Upper lobe of right lung (tissue), 1 donor: ENCODE measurements around the gene ARID1B. TPM values are rescaled to one million over a fixed set of nuclear protein-coding genes. Genes with fewer than 3 reads are reported as not detected.

Experiments
- ATAC-seq: fragments of 200-7000 bp; cut with Tn5 transposase; one replicate; pipeline ENCODE4 v1.9.1; 2020; ENCODE audit warnings: mild to moderate bottlenecking, moderate library complexity
- DNase-seq: peaks from one replicate; pipeline ENCODE4 v3.0.0-alpha.2; 2020
- H3K27ac ChIP-seq: fragments of 200-600 bp; one replicate; pipeline ENCODE4 v1.8.0; 2022
- H3K27me3 ChIP-seq: fragments of 200-600 bp; one replicate; pipeline ENCODE4 v1.8.0; 2022; ENCODE audit warnings: mild to moderate bottlenecking
- H3K36me3 ChIP-seq: fragments of 200-600 bp; one replicate; pipeline ENCODE4 v1.8.0; 2022
- H3K4me1 ChIP-seq: fragments of 200-600 bp; one replicate; pipeline ENCODE4 v1.8.0; 2022
- H3K4me3 ChIP-seq: fragments of 200-600 bp; one replicate; pipeline ENCODE4 v1.8.0; 2022; ENCODE audit warnings: mild to moderate bottlenecking
- H3K9me3 ChIP-seq: fragments of 200-600 bp; one replicate; pipeline ENCODE4 v1.8.0; 2022
- CTCF ChIP-seq: fragments of 200-600 bp; IDR thresholded peaks from one replicate; pipeline ENCODE4 v1.8.0; 2022; ENCODE audit warnings: antibody characterized with exemption
- intact Hi-C: fragments of 100-400 bp; cut with DNase I; formaldehyde crosslinking; loops from one replicate; pipeline ENCODE4 v1.11.0; 2022
- total RNA-seq: library from RNA; stranded (reverse); fragmentation: NEBNext Ultra II Directional; extraction: Animal tissue kit (Norgen Biotek cat#: 25700); gene quantifications from one replicate; pipeline ENCODE4 v1.2.1, GENCODE V29; 2021
- donor health status: DM: no; HTN: yes; CAD: no; lungs with severe emphysema.

The ARID1B gene
- total RNA-seq, 1 donor from 2014 or later = 80.4 TPM

DNA sequence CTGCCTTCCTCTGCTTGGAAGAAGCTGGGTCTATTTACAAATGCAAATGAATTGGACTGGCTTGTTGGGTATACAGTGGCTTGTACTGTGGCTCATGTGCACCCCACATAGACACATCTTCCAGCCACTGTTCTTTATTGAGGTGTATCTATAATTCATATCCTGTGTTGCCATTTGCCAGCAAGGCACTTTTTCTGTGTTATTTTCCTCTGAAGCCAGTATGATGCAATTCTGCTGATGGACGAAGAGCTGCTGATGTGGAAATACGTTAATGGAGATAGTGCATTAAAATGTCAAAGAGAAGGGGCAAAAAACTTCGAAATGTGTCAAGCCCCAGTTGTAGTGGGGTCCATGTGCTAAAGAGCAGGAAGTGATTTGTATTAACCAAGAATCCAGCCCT, 378.6 kb downstream of the ARID1B start:
- no peak for TF ChIP-seq CTCF
- H3K36me3 ChIP-seq = peaks cover 7% of the 10 kb centered on the region
- H3K4me3 ChIP-seq = no peak overlapping the region
- H3K4me1 ChIP-seq = peaks cover 4% of the 10 kb centered on the region
- no peak for DNase-seq
- intact Hi-C loops = no loop called here
- H3K27ac ChIP-seq = no peak overlapping the region
- no peak for ATAC-seq
- H3K27me3 ChIP-seq = no peaks in the 10 kb centered on the region
- no peaks in the 10 kb centered on the region for H3K9me3 ChIP-seq

DNA sequence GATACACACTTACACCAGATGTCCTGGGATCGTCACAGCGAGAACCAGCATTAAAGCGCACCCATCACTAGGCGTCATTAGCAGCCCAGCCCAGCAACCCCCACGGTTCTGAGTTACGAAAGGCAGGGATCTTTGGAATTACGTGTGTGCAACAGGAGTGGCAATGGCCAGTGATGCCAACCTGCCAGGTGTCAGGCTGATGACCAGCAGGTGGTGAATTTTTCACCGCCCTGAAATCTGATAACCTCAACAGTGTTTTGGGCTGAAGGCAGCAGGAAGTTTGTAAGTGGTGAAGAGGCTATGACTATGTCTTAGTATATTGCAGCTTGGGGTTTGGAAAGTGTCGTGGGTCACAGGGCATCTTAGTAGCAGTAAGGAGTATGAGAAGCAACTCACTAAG, 380.1 kb downstream of the ARID1B start:
- H3K4me3 ChIP-seq = no peak overlapping the region
- no peak overlapping the region for H3K27ac ChIP-seq
- no peak for TF ChIP-seq CTCF
- no peaks in the 10 kb centered on the region for H3K36me3 ChIP-seq
- H3K9me3 ChIP-seq = no peaks in the 10 kb centered on the region
- intact Hi-C loops = no loop called here
- DNase-seq = no peak
- no peaks in the 10 kb centered on the region for H3K27me3 ChIP-seq
- ATAC-seq = no peak
- peaks cover 4% of the 10 kb centered on the region for H3K4me1 ChIP-seq

GRCh38 chr6:157158456-157158855, 381.3 kb downstream of the ARID1B start:
- Histone ChIP-seq H3K27me3 (no peaks in the 10 kb centered on the region), H3K36me3 (no peaks in the 10 kb centered on the region), H3K27ac (no peak overlapping the region), H3K4me1 (peaks cover 4% of the 10 kb centered on the region), H3K9me3 (no peaks in the 10 kb centered on the region), H3K4me3 (no peak overlapping the region)
- TF ChIP-seq CTCF = no peak
- no peak for DNase-seq
- intact Hi-C loops = no loop called here
- no peak for ATAC-seq

GRCh38 chr6:157158897-157159296, 381.7 kb downstream of the ARID1B start:
- intact Hi-C loops = no loop called here
- no peak for DNase-seq
- no peak for ATAC-seq
- Histone ChIP-seq H3K9me3 (no peaks in the 10 kb centered on the region), H3K27me3 (no peaks in the 10 kb centered on the region), H3K4me3 (no peak overlapping the region), H3K4me1 (peaks cover 4% of the 10 kb centered on the region), H3K36me3 (no peaks in the 10 kb centered on the region), H3K27ac (no peak overlapping the region)
- TF ChIP-seq CTCF = no peak

GRCh38 chr6:157159348-157159747, 382.2 kb downstream of the ARID1B start:
- Histone ChIP-seq H3K4me3 (no peak overlapping the region), H3K27me3 (no peaks in the 10 kb centered on the region), H3K36me3 (no peaks in the 10 kb centered on the region), H3K27ac (peak overlapping the region; percentile 24), H3K9me3 (no peaks in the 10 kb centered on the region), H3K4me1 (peaks cover 4% of the 10 kb centered on the region)
- intact Hi-C loops = no loop called here
- DNase-seq = no peak
- ATAC-seq = peak; percentile 43
- no peak for TF ChIP-seq CTCF

DNA sequence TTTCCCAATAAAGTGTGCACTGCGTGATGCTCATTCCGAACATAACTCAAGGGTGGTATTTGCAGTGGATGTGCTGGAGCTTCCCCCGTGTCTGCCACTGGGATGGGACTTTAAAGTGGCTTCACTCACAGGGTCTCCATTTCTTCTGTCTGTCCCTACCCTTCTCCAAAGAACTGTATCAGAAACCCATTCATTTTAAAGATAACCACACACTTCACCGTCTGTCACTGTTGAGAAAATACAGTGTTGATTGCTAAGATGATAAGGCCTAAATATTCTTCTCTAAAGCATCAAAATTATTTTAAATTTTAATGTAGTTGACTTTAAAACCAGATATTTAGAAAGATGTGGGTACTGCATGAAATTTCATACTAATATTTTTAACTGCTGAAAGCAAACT, 384.7 kb downstream of the ARID1B start:
- H3K36me3 ChIP-seq = peaks cover 5% of the 10 kb centered on the region
- no peaks in the 10 kb centered on the region for H3K9me3 ChIP-seq
- H3K27me3 ChIP-seq = no peaks in the 10 kb centered on the region
- peaks cover 4% of the 10 kb centered on the region for H3K4me1 ChIP-seq
- DNase-seq (no peak), ATAC-seq (no peak)
- no peak overlapping the region for H3K4me3 ChIP-seq
- no peak for TF ChIP-seq CTCF
- intact Hi-C loops = no loop called here
- H3K27ac ChIP-seq = no peak overlapping the region
